ENCODE measurements around the gene SLC35A2.

The SLC35A2 gene

GRCh38 chrX:48927736-48928382 lies 16.4 kb upstream of the SLC35A2 start:
- no peak for DNase-seq (ENCODE audit: low read depth)

DNA sequence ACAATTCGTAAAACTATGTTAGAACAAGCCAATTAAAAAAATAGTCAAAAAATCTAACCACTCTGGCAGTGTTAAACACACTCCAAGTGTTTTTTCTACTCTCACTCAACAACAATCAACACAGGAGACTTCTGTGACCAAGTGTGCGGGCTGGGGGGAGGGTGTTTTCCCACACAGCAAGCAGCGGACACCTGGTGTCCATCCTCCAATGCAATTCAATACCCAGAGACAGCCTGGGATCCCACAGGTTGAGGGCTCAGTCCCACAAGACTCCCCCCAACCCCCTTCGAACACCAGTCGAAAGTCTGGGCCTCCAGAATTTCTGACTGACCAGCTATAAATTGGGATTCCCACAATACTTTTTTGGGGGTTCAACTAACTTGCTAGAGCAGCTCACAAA lies 15.7 kb upstream of the SLC35A2 start:
- no peak for DNase-seq (ENCODE audit: low read depth)

GRCh38 chrX:48924270-48924669 lies 12.8 kb upstream of the SLC35A2 start:
- DNase-seq (ENCODE audit: low read depth) = no peak

GRCh38 chrX:48923771-48924170 lies 12.3 kb upstream of the SLC35A2 start:
- no peak for DNase-seq (ENCODE audit: low read depth)

GRCh38 chrX:48920718-48921104 lies 9.3 kb upstream of the SLC35A2 start:
- DNase-seq (ENCODE audit: low read depth) = no peak

- DNase-seq (ENCODE audit: low read depth) = no peak
Measured at GRCh38 chrX:48919947-48920717, 8.7 kb upstream of the SLC35A2 start.

GRCh38 chrX:48919360-48919841 lies 8.0 kb upstream of the SLC35A2 start:
- no peak for DNase-seq (ENCODE audit: low read depth)

DNA sequence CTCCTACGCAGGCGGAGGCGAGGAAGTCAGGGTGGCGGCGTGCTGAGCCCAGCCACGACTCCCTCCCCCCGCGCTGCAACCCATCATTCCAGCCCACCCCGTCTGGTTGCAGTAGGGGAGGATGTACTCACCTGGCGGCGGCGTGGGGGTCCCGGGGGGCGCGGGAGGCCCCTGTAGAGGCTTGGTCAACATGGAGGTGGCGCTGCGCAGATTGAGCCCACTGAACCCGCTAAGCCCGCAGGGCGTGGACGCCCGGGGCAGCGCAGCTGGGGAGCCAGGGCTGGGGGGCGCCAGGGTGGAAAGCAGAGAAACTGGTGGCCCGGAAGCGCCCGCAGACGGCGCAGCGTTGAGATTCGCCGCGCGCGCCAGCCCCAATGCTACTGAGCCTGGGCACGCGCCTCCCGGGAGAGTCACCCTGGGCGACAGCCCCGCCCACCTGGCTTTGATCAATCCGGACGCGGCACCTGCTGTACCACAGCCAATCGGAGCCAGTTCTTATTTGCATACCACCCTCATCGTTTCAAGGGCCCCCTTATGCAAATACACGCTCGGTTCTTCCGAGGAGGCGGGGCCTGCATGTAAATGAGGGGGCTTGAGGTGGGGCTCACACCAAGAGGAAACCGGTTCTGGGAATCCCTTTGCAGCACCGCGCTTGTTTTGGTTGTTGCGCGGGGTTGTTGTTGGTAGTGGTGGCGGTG lies 7.3 kb upstream of the SLC35A2 start, which contains the start of gene PIM2:
PIM2 (minus strand) TSS at position 382 of the 698 bp plus-strand sequence; CDS start at position 192, 190 bp downstream.
- peak; percentile 87 for DNase-seq (ENCODE audit: low read depth)

DNA sequence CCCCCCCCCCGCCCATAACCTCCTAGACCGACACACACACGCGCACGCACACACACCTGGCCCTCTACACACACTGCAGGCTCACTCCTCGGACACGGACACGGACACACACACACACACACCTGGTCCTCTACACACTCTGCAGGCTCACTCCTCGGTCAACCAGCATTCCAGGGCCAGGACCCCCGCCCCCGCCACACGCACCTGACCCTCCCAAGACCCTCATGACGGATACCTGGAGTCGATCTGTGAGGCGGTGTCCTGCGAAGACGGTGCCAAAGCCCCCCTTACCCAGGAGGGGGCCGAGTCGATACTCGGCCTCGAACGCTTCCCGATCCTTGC lies 6.8 kb upstream of the SLC35A2 start:
- no peak for DNase-seq (ENCODE audit: low read depth)

DNA sequence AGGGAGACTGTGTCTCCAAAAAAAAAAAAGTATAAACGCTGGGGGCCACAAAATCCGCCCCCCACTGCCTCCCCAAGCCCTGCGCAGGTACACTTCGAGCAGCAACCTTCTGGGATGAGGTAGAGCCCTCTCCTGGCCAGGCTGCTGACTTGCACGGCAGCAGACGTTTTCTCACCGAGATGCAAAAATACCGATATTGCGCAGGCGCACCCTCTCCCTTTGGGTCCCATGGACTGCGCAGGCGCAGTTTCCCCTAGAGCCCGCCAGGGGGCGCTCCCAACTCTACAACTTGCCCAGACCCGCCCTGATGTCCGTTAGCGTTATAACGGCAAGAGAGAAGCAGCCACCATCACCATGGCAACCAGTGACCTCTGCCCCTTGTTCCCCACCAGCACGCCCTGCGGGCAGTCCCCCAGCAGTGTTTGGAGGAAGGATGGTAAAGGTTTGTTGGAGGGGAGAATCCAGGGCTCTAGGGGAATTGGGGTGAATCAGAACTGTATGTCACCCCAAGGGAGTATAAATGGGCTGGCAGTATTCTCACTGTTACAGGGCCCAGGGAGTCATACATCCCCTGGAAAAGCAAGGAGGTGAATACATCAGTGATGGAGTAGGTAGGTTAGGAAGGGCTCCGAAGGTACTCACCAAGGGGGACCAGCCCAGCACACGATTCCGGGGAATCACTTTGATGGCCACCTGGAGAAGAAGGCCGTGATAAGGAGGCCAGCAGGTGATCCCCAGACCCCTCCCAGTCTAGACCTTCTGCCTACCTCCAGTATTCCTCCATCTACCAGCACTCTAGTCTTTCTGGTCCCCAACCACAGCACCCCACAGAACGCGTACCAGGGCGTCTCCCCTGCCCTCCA lies 5.9 kb upstream of the SLC35A2 start:
- peak; percentile 84 for DNase-seq (ENCODE audit: low read depth)

- no peak for DNase-seq (ENCODE audit: low read depth)
Measured at GRCh38 chrX:48914593-48915493, 3.4 kb upstream of the SLC35A2 start.

- DNase-seq (ENCODE audit: low read depth) = no peak
Measured at GRCh38 chrX:48913605-48914366, 2.3 kb upstream of the SLC35A2 start.

GRCh38 chrX:48910926-48911411 lies 477 bp downstream of the SLC35A2 start:
- no peak for DNase-seq (ENCODE audit: low read depth)

DNA sequence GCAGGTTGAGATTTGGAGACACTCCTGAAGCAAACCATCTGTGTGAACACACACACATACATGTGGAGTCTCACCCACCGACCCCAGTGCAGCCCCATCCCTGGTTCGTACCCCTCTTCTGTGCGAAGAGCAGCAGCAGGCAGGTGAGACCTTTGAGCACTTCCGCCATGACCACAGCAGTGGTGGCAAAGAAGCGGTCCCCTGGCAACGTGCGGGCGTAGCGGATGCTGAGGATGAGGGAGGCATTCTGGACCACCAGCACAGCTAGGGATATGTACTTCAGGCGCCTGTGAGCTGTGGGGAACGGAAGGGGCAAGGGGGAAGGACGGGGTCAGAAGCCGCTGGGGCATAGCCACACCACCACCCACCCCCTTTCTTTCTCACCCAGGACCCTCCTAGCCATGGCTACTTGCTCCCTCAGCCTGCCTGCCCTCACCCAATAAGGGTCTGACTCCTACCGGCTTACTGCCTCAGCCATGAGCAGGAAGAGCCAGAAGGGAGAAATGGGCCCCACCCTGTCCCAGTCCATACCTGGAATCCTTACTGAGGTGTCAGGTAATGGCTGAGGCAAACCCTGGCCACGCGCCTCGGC lies 1.6 kb downstream of the SLC35A2 start:
- DNase-seq (ENCODE audit: low read depth) = no peak

DNA sequence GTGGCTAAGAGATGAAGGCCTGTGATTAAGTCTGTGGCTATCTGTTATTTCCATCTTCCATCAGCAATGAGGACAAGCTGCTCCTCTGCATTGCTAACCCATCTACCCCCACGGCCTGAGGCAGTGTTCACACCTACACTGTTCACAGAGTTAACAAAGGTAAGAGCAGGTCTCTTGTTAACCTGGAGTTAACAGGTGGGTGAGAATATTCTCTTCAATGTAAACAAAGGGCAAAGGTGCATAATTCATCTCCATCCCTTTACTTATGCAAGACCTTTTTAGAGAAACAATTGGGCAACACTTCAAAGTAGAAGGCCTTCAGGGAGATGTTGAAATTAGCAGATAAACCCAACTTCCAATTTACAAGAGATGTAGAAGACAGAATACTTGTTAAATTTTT lies 2.8 kb downstream of the SLC35A2 start:
- no peak for DNase-seq (ENCODE audit: low read depth)

DNA sequence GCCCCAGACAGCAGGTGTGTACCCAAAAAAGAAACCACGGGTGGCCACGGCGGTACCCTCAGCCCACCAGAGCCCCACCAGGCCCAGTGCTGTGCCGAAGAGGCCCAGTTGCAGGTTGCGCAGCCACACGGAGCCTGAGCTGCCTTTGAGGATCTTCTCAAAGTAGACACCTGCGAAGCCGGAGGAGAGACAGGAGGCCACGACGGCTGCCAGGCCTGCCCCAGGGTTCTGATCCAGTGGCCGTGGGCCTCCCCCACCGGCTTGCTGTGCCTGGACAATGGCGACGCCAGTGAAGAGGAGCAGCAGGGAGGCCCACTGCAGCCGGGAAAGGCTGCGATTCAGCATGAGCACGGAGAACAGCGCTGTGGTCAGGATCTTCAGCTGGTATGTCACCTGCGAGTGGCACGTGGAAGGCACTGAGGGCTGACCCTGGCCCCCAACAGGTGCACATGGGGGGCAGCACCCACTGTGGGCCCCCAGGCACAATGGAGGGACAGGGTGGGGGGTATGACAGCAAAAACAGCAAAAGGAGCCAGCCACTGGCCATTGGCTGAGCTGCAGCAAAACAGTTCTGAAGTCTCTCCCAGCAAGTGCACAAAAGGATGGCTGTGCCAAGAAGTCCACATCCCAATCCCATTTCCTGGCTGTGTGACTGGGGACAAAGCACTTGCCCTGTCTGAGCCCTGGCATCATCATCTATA lies 6.2 kb downstream of the SLC35A2 start:
- no peak for DNase-seq (ENCODE audit: low read depth)

- no peak for DNase-seq (ENCODE audit: low read depth)
Measured at GRCh38 chrX:48904626-48905025, 6.8 kb downstream of the SLC35A2 start.

- DNase-seq (ENCODE audit: low read depth) = no peak
Measured at GRCh38 chrX:48904180-48904579, 7.3 kb downstream of the SLC35A2 start.

GRCh38 chrX:48903290-48903689 lies 8.2 kb downstream of the SLC35A2 start:
- DNase-seq (ENCODE audit: low read depth) = no peak

Data from T follicular helper cell (primary cell).